Parathyroid adenoma (tissue), 2 donors: ENCODE measurements around the gene IGIP.
"Not testable (repeated sequence)": the region's sequence is repeated elsewhere in the genome, so short reads cannot be mapped to it uniquely, and the experiment has no call there.

Experiments
- H2AFZ ChIP-seq: fragments of 300-600 bp; sonication (generic); one replicate; pipeline ENCODE4 v1.7.0; 2017; ENCODE audit warnings: antibody characterized with exemption, mild to moderate bottlenecking
- H3K27ac ChIP-seq: fragments of 300-600 bp; sonication (generic); one replicate; pipeline ENCODE4 v1.7.0; 2017
- H3K27me3 ChIP-seq: fragments of 300-600 bp; sonication (generic); one replicate; pipeline ENCODE4 v1.7.0; 2017; ENCODE audit warnings: low read length; ENCODE audit not compliant: control insufficient read depth, insufficient read depth
- H3K36me3 ChIP-seq: fragments of 300-600 bp; sonication (generic); one replicate; pipeline ENCODE4 v1.7.0; 2017; ENCODE audit warnings: low read length; ENCODE audit not compliant: control insufficient read depth, insufficient read depth
- H3K4me1 ChIP-seq: fragments of 300-600 bp; sonication (generic); one replicate; pipeline ENCODE4 v1.7.0; 2017; ENCODE audit warnings: control low read depth
- H3K4me2 ChIP-seq: fragments of 300-600 bp; sonication (generic); one replicate; pipeline ENCODE4 v1.7.0; 2017; ENCODE audit warnings: low read length
- H3K4me3 ChIP-seq: fragments of 300-600 bp; sonication (generic); one replicate; pipeline ENCODE4 v1.7.0; 2017; ENCODE audit warnings: low read depth, low read length
- H3K79me2 ChIP-seq: fragments of 300-600 bp; sonication (generic); one replicate; pipeline ENCODE4 v1.7.0; 2017; ENCODE audit warnings: control low read depth
- H3K9ac ChIP-seq: fragments of 300-600 bp; sonication (generic); one replicate; pipeline ENCODE4 v1.7.0; 2017; ENCODE audit warnings: mild to moderate bottlenecking
- H3K9me3 ChIP-seq: fragments of 300-600 bp; sonication (generic); one replicate; pipeline ENCODE4 v1.7.0; 2017; ENCODE audit warnings: low read length; ENCODE audit not compliant: control insufficient read depth
- TF ChIP-seq, protein P1 (sequence below): fragments of 300-600 bp; sonication (generic); IDR thresholded peaks from one replicate; pipeline ENCODE4 v1.7.0; 2017; ENCODE audit warnings: antibody characterized with exemption, mild to moderate bottlenecking
- donor health status: primary hyperparathyroidism.

Gene IGIP

DNA sequence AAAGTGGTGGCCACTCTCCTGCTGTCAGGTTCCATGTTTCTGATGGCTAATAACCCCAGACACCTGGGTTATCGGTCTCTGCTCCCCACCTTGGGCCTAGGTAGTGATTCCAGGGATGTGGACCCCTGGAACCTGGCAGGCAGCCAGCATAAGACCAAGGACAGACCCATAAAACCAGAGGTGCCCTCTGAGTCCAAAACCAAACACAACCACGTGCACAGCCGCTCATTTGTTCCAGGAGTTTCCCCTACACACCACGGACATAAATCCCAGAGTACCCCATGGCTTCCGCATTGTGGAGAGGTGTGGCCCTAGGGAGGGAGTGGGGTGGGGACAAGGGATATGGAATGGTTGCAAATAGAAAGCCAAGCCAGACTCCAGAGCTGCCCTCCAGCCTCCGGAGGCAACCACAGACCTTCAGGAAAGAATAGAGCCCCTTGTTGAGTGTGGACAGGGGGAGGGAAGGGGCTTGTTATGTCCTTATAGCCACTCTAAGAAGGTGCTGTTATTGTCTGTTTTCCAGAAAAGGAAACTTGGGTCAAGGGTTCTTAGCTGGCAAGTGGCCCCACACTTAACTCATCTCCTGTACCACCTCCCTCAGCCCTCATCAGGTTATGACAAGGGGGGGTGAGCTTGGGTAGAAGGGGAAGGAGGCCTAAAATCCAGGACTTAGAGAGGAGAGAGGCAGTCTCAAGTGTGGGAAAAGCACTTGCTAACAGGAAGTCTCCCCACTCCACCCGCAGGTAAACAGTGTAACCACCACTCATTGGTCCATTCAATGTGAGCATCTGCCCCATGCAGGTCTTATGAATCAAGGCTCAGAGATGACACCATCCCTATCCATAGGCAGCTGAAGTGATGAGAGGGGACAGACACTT lies 25.6 kb downstream of the IGIP start:
- TF ChIP-seq, protein P1, sequence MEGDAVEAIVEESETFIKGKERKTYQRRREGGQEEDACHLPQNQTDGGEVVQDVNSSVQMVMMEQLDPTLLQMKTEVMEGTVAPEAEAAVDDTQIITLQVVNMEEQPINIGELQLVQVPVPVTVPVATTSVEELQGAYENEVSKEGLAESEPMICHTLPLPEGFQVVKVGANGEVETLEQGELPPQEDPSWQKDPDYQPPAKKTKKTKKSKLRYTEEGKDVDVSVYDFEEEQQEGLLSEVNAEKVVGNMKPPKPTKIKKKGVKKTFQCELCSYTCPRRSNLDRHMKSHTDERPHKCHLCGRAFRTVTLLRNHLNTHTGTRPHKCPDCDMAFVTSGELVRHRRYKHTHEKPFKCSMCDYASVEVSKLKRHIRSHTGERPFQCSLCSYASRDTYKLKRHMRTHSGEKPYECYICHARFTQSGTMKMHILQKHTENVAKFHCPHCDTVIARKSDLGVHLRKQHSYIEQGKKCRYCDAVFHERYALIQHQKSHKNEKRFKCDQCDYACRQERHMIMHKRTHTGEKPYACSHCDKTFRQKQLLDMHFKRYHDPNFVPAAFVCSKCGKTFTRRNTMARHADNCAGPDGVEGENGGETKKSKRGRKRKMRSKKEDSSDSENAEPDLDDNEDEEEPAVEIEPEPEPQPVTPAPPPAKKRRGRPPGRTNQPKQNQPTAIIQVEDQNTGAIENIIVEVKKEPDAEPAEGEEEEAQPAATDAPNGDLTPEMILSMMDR = no peak
- peaks cover 22% of the 10 kb centered on the region for H3K4me1 ChIP-seq
- no peaks in the 10 kb centered on the region for H3K36me3 ChIP-seq
- H3K9ac ChIP-seq = no peak overlapping the region
- H3K9me3 ChIP-seq = no peaks in the 10 kb centered on the region
- no peaks in the 10 kb centered on the region for H3K27me3 ChIP-seq
- peak overlapping the region; percentile 34 for H3K27ac ChIP-seq
- peak overlapping the region; percentile 51 for H3K4me2 ChIP-seq
- peaks cover 25% of the 10 kb centered on the region for H3K79me2 ChIP-seq
- H3K4me3 ChIP-seq = peak overlapping the region; percentile 3
- peak overlapping the region; percentile 39 for H2AFZ ChIP-seq

DNA sequence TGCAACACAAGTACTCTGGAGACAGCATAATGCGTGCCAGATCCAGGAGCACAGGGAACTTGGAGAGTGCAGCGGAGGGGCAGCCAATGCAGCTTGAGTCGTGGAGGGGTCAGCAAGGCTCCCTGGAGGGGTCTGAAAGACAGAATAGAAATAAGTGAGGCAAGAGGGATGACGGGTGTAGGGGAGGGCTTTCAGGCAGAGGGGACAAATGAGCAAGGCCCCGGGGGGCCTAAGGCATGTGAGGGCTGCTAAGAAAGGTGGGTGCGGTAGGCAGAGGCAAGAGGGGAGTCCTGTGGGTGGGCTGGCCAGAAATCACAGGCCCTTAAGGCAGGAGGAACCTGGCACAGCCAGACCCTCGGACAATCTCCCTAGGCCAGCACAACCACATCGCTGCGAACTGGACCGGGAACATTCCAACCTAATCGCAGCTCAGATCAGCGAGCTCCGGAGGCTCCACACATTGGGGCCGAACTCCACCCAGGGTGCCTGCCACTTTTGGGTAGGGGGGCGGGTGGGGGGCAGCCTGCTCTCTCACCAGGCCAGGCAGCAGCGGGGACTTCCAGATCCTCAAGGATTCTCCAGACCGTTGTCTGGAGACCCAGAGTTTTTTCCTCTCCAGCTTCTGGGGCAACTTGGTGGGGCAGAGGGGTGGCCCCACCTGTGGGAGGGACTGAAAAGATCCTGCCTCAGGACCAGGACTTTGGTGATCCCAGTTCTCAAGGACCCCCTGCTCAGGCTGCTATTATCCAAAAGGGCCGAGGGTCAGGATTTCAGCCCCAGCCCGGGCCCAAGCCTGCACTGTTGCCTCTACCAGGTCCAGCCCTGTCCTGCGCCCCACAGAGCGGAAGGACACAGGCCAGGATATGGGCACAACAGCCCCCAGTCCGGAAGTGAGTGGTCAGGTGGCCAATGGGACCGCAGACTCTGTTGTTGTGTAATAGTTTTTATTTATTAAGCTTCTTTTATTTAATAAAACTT lies 26.6 kb downstream of the IGIP start:
- Histone ChIP-seq H3K79me2 (peaks cover 24% of the 10 kb centered on the region), H3K27me3 (no peaks in the 10 kb centered on the region), H3K9me3 (no peaks in the 10 kb centered on the region), H2AFZ (peak overlapping the region; percentile 47), H3K9ac (no peak overlapping the region), H3K27ac (peak overlapping the region; percentile 34), H3K4me2 (peak overlapping the region; percentile 51), H3K4me3 (peak overlapping the region; percentile 3), H3K36me3 (no peaks in the 10 kb centered on the region), H3K4me1 (peaks cover 24% of the 10 kb centered on the region)
- TF ChIP-seq, protein P1 = no peak

DNA sequence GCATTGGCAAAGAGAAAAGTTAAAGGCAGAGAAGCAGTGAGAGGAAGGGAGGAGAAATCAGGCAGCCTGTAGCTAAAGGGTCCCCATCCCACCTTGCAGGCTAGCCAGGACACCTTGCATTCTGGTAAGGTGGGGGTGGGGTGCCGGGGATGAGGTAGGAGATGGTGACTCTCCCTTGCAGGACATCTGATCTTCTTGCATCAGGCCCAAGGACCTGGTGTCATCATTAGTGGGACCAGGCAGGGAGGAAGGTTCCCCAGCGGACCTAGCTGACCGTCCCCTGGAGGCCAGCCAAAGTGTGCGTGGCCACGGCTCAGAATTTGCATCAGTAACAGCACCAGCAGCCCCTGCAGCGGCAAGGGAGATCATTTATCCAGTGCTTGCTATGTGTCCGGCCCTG lies 27.5 kb downstream of the IGIP start:
- Histone ChIP-seq H3K27ac (no peak overlapping the region), H3K36me3 (no peaks in the 10 kb centered on the region)

DNA sequence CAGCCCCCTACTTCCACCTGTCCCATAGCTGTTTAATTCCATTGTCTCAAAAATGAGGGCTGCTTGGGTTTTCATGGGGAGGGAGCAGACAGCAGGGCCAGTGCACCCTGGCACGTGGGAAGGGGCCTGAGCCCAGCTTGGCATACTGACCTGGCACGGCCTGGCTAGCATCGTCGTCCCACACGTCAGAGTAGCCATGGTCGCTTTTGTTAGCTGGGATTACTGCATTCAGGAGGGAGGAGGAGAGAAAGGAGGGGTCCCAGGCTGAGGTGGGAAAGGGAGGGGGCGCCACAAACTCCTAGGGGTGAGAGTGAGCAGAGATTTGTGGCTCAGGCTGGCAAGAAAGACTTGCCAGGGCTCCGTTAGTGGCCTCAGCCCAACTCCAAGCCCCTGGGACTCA lies 28.2 kb downstream of the IGIP start:
- no peak overlapping the region for H3K27ac ChIP-seq
- H3K27me3 ChIP-seq = no peaks in the 10 kb centered on the region
- H3K79me2 ChIP-seq = peaks cover 24% of the 10 kb centered on the region
- TF ChIP-seq, protein P1 = no peak
- no peak overlapping the region for H3K4me2 ChIP-seq
- H3K36me3 ChIP-seq = no peaks in the 10 kb centered on the region
- no peaks in the 10 kb centered on the region for H3K9me3 ChIP-seq
- H2AFZ ChIP-seq = no peak overlapping the region
- peaks cover 22% of the 10 kb centered on the region for H3K4me1 ChIP-seq
- no peak overlapping the region for H3K9ac ChIP-seq
- no peak overlapping the region for H3K4me3 ChIP-seq

More for the DNA sequence above, 27.5 kb downstream of the IGIP start:
- Histone ChIP-seq H3K27me3 (no peaks in the 10 kb centered on the region), H3K9ac (no peak overlapping the region), H3K4me3 (no peak overlapping the region), H3K4me2 (no peak overlapping the region), H2AFZ (peak overlapping the region; percentile 47), H3K4me1 (peaks cover 24% of the 10 kb centered on the region), H3K9me3 (no peaks in the 10 kb centered on the region), H3K79me2 (peaks cover 24% of the 10 kb centered on the region)
- TF ChIP-seq, protein P1 = no peak

DNA sequence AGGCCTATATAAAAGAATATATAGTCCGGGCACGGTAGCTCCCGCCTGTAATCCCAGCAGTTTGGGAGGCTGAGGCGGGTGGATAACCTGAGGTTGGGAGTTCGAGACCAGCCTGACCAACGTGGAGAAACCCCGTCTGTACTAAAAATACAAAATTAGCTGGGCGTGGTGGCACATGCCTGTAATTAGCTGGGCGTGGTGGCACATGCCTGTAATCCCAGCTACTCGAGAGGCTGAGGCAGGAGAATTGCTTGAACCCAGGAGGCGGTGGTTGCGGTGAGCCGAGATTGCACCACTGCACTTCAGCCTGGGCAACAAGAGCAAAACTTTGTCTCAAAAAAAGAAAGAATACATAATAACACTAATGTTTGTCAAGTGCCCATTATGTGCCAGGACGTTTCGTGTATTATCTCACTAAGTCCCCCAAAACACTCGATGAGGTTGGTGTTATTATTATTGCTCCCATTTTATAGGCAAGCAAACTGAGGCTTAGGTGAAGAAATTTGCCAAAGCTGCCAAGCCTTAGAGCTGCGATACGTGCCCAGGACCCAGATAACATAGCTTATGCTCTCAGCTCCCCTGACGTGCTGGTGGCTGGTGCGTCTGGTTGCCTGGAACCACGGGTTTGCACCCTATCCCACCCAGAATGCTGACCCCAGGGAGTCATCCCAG lies 29.1 kb downstream of the IGIP start:
- not testable (repeated sequence) for H3K27me3 ChIP-seq, H3K4me3 ChIP-seq

More for the DNA sequence above, 29.1 kb downstream of the IGIP start:
- not testable (repeated sequence) for H3K9ac ChIP-seq, H3K4me2 ChIP-seq, H3K36me3 ChIP-seq, H3K9me3 ChIP-seq, H2AFZ ChIP-seq, H3K27ac ChIP-seq
- peaks cover 20% of the 10 kb centered on the region for H3K79me2 ChIP-seq
- peaks cover 22% of the 10 kb centered on the region for H3K4me1 ChIP-seq
